Activated naive CD8-positive, alpha-beta T cell treated with anti-CD3 and anti-CD28 coated beads, Interleukin-2, amount 50 U/mL, for 24 hours (primary cell): ENCODE measurements around the gene SLC16A10.
"Not testable (repeated sequence)": the region's sequence is repeated elsewhere in the genome, so short reads cannot be mapped to it uniquely, and the experiment has no call there.

Source experiments
- ATAC-seq: fragments of 150-1000 bp; cut with Tn5 transposase; one replicate; pipeline ENCODE4 v1.10.0; 2021
- DNase-seq: peaks from one replicate; pipeline ENCODE4 v3.0.0; 2021
- H3K27ac Mint-ChIP-seq: one replicate; pipeline ENCODE4 v1.8.0; 2021; ENCODE audit warnings: mild to moderate bottlenecking, mixed read lengths
- H3K27me3 Mint-ChIP-seq: one replicate; pipeline ENCODE4 v1.8.0; 2021; ENCODE audit warnings: mixed read lengths
- H3K36me3 Mint-ChIP-seq: one replicate; pipeline ENCODE4 v1.8.0; 2021; ENCODE audit warnings: low read depth, mixed read lengths
- H3K4me1 Mint-ChIP-seq: one replicate; pipeline ENCODE4 v1.8.0; 2021; ENCODE audit warnings: mixed read lengths
- H3K4me3 Mint-ChIP-seq: one replicate; pipeline ENCODE4 v1.8.0; 2021; ENCODE audit warnings: mild to moderate bottlenecking, moderate library complexity, mixed read lengths
- H3K9me3 Mint-ChIP-seq: one replicate; pipeline ENCODE4 v1.8.0; 2021; ENCODE audit warnings: mixed read lengths

Gene SLC16A10

GRCh38 chr6:111087106-111087835 lies at the start of gene SLC16A10:
TSS of gene SLC16A10 (plus strand) at chr6:111087503. CDS start at chr6:111087753, 250 bp downstream.
- no peaks in the 10 kb centered on the region for H3K36me3 Mint-ChIP-seq
- H3K9me3 Mint-ChIP-seq = no peaks in the 10 kb centered on the region
- H3K4me3 Mint-ChIP-seq = peak within 1 kb of the TSS; percentile 85
- peaks cover 31% of the 10 kb centered on the region for H3K4me1 Mint-ChIP-seq
- peak; percentile 95 for ATAC-seq
- peaks cover 9% of the 10 kb centered on the region for H3K27me3 Mint-ChIP-seq
- peak within 1 kb of the TSS; percentile 78 for H3K27ac Mint-ChIP-seq
- DNase-seq = peak; percentile 79

GRCh38 chr6:111038534-111039252 lies 48.6 kb upstream of the SLC16A10 start:
- ATAC-seq (peak; percentile 93), DNase-seq (no peak)
- Mint-ChIP-seq H3K9me3 (no peaks in the 10 kb centered on the region), H3K4me3 (no peak overlapping the region), H3K27ac (no peak overlapping the region), H3K4me1 (peaks cover 6% of the 10 kb centered on the region), H3K36me3 (no peaks in the 10 kb centered on the region), H3K27me3 (no peaks in the 10 kb centered on the region)

- H3K36me3 Mint-ChIP-seq = no peaks in the 10 kb centered on the region
- no peaks in the 10 kb centered on the region for H3K27me3 Mint-ChIP-seq
- no peak overlapping the region for H3K27ac Mint-ChIP-seq
- H3K9me3 Mint-ChIP-seq = no peaks in the 10 kb centered on the region
- no peak for ATAC-seq
- no peak for DNase-seq
- H3K4me1 Mint-ChIP-seq = peaks cover 6% of the 10 kb centered on the region
- no peak overlapping the region for H3K4me3 Mint-ChIP-seq
Observed at GRCh38 chr6:111041917-111042316, 45.4 kb upstream of the SLC16A10 start.

- Mint-ChIP-seq H3K4me1 (no peaks in the 10 kb centered on the region), H3K36me3 (no peaks in the 10 kb centered on the region), H3K27ac (no peak overlapping the region), H3K27me3 (no peaks in the 10 kb centered on the region), H3K9me3 (no peaks in the 10 kb centered on the region), H3K4me3 (no peak overlapping the region)
- DNase-seq (no peak), ATAC-seq (no peak)
Observed at GRCh38 chr6:111047244-111047643, 40.1 kb upstream of the SLC16A10 start.

- Mint-ChIP-seq H3K36me3 (no peaks in the 10 kb centered on the region), H3K27ac (no peak overlapping the region), H3K4me3 (no peak overlapping the region), H3K27me3 (no peaks in the 10 kb centered on the region), H3K4me1 (no peaks in the 10 kb centered on the region), H3K9me3 (no peaks in the 10 kb centered on the region)
- DNase-seq = no peak
- no peak for ATAC-seq
Observed at GRCh38 chr6:111050261-111051023, 36.9 kb upstream of the SLC16A10 start.

GRCh38 chr6:111052171-111052570 lies 35.1 kb upstream of the SLC16A10 start:
- H3K27me3 Mint-ChIP-seq = no peaks in the 10 kb centered on the region
- H3K36me3 Mint-ChIP-seq = no peaks in the 10 kb centered on the region
- ATAC-seq (no peak), DNase-seq (no peak)
- H3K9me3 Mint-ChIP-seq = no peaks in the 10 kb centered on the region
- no peak overlapping the region for H3K4me3 Mint-ChIP-seq
- no peaks in the 10 kb centered on the region for H3K4me1 Mint-ChIP-seq
- H3K27ac Mint-ChIP-seq = no peak overlapping the region

GRCh38 chr6:111057074-111057752 lies 30.1 kb upstream of the SLC16A10 start:
- Mint-ChIP-seq H3K4me1 (peaks cover 2% of the 10 kb centered on the region), H3K4me3 (no peak overlapping the region), H3K9me3 (no peaks in the 10 kb centered on the region), H3K27me3 (peaks cover 4% of the 10 kb centered on the region), H3K36me3 (no peaks in the 10 kb centered on the region), H3K27ac (peak overlapping the region; percentile 11)
- ATAC-seq = peak; percentile 63
- DNase-seq = peak; percentile 14

GRCh38 chr6:111061508-111061907 lies 25.8 kb upstream of the SLC16A10 start:
- no peak overlapping the region for H3K27ac Mint-ChIP-seq
- DNase-seq (no peak), ATAC-seq (no peak)
- no peaks in the 10 kb centered on the region for H3K36me3 Mint-ChIP-seq
- H3K4me3 Mint-ChIP-seq = no peak overlapping the region
- H3K9me3 Mint-ChIP-seq = no peaks in the 10 kb centered on the region
- H3K27me3 Mint-ChIP-seq = peaks cover 4% of the 10 kb centered on the region
- H3K4me1 Mint-ChIP-seq = peaks cover 7% of the 10 kb centered on the region

GRCh38 chr6:111061985-111062384 lies 25.3 kb upstream of the SLC16A10 start:
- H3K27ac Mint-ChIP-seq, DNase-seq, H3K9me3 Mint-ChIP-seq, H3K36me3 Mint-ChIP-seq, ATAC-seq, H3K4me1 Mint-ChIP-seq, H3K4me3 Mint-ChIP-seq, H3K27me3 Mint-ChIP-seq: not testable (repeated sequence)

GRCh38 chr6:111062860-111063259 lies 24.4 kb upstream of the SLC16A10 start:
- not testable (repeated sequence) for ATAC-seq, H3K4me1 Mint-ChIP-seq, H3K4me3 Mint-ChIP-seq, H3K27ac Mint-ChIP-seq, H3K27me3 Mint-ChIP-seq, H3K36me3 Mint-ChIP-seq, DNase-seq, H3K9me3 Mint-ChIP-seq

GRCh38 chr6:111068109-111068865 lies 19.0 kb upstream of the SLC16A10 start:
- no peak overlapping the region for H3K4me3 Mint-ChIP-seq
- H3K27me3 Mint-ChIP-seq = no peaks in the 10 kb centered on the region
- H3K27ac Mint-ChIP-seq = no peak overlapping the region
- no peaks in the 10 kb centered on the region for H3K9me3 Mint-ChIP-seq
- DNase-seq (no peak), ATAC-seq (no peak)
- H3K36me3 Mint-ChIP-seq = no peaks in the 10 kb centered on the region
- H3K4me1 Mint-ChIP-seq = peaks cover 5% of the 10 kb centered on the region

- H3K36me3 Mint-ChIP-seq = no peaks in the 10 kb centered on the region
- H3K4me3 Mint-ChIP-seq = no peak overlapping the region
- DNase-seq = no peak
- no peaks in the 10 kb centered on the region for H3K9me3 Mint-ChIP-seq
- ATAC-seq = no peak
- no peak overlapping the region for H3K27ac Mint-ChIP-seq
- no peaks in the 10 kb centered on the region for H3K27me3 Mint-ChIP-seq
- H3K4me1 Mint-ChIP-seq = peaks cover 5% of the 10 kb centered on the region
Observed at GRCh38 chr6:111068866-111069234, 18.5 kb upstream of the SLC16A10 start.

GRCh38 chr6:111069382-111070104 lies 17.8 kb upstream of the SLC16A10 start:
- DNase-seq (no peak), ATAC-seq (peak; percentile 52)
- H3K4me1 Mint-ChIP-seq = peaks cover 5% of the 10 kb centered on the region
- H3K27me3 Mint-ChIP-seq = no peaks in the 10 kb centered on the region
- no peak overlapping the region for H3K27ac Mint-ChIP-seq
- no peak overlapping the region for H3K4me3 Mint-ChIP-seq
- no peaks in the 10 kb centered on the region for H3K36me3 Mint-ChIP-seq
- H3K9me3 Mint-ChIP-seq = no peaks in the 10 kb centered on the region
